CD4-positive, alpha-beta T cell (primary cell): ENCODE data around the gene COG7. TPM values are rescaled to one million over a fixed set of nuclear protein-coding genes. Genes with fewer than 3 reads are reported as not detected.

Experiments used
- ATAC-seq: fragments of 200-7000 bp; cut with Tn5 transposase; one replicate; pipeline ENCODE4 v1.10.0; 2022; ENCODE audit warnings: mild to moderate bottlenecking; ENCODE audit not compliant: poor library complexity
- CTCF ChIA-PET: fragments of 350-600 bp; sonication (Branson Sonifier 250); formaldehyde crosslinking; loops from one replicate; lab custom pipeline; 2021; ENCODE audit warnings: antibody characterized with exemption, inconsistent platforms; lab: Charles Lee
- POLR2A ChIA-PET: fragments of 350-600 bp; sonication (Branson Sonifier 250); formaldehyde crosslinking; loops from one replicate; lab custom pipeline; 2021; ENCODE audit warnings: antibody characterized with exemption, inconsistent platforms; lab: Charles Lee
- DNase-seq, 14 experiments: peaks; one replicate each; pipeline ENCODE4 v3.0.0-alpha.2; 2013 to 2020; ENCODE audit warnings: mixed read lengths in 2 of 14
- H3K27ac ChIP-seq, 2 donors: one replicate each; pipeline versions ENCODE4 v1.5.1 to v1.7.0; 2013; ENCODE audit warnings: low read length in 2 of 2, low read depth in 1 of 2, mild to moderate bottlenecking in 1 of 2
- H3K27me3 ChIP-seq, 2 experiments: 1 replicate in 1 of 2; 2 replicates in 1 of 2; pipeline versions ENCODE4 v1.6.1 to v1.7.0; 2013; ENCODE audit warnings: low read length in 2 of 2, control low read depth in 1 of 2, mild to moderate bottlenecking in 1 of 2, moderate library complexity in 1 of 2; ENCODE audit not compliant: insufficient read depth in 2 of 2, control insufficient read depth in 1 of 2
- H3K36me3 ChIP-seq: one replicate; pipeline ENCODE4 v1.6.1; 2013; ENCODE audit warnings: low read length, control low read depth; ENCODE audit not compliant: insufficient read depth
- H3K4me1 ChIP-seq: one replicate; pipeline ENCODE4 v1.6.1; 2013; ENCODE audit warnings: low read length, control low read depth; ENCODE audit not compliant: insufficient read depth
- H3K4me3 ChIP-seq: one replicate; pipeline ENCODE4 v1.5.1; 2013; ENCODE audit warnings: mild to moderate bottlenecking, low read length, moderate library complexity
- H3K9me3 ChIP-seq, 2 experiments: 1 replicate in 1 of 2; 2 replicates in 1 of 2; pipeline versions ENCODE4 v1.6.1 to v1.7.0; 2013; ENCODE audit warnings: low read length in 2 of 2, mild to moderate bottlenecking in 2 of 2, control low read depth in 1 of 2, moderate library complexity in 1 of 2; ENCODE audit not compliant: control insufficient read depth in 1 of 2, insufficient read depth in 1 of 2
- H3K27ac Mint-ChIP-seq: one replicate; pipeline ENCODE4 v1.8.0; 2020; ENCODE audit warnings: mixed read lengths
- H3K27me3 Mint-ChIP-seq: one replicate; pipeline ENCODE4 v1.8.0; 2021; ENCODE audit warnings: mixed read lengths
- H3K36me3 Mint-ChIP-seq: one replicate; pipeline ENCODE4 v1.8.0; 2021; ENCODE audit warnings: low read depth, mixed read lengths
- H3K4me1 Mint-ChIP-seq: one replicate; pipeline ENCODE4 v1.8.0; 2021; ENCODE audit warnings: low read depth, mixed read lengths
- H3K4me3 Mint-ChIP-seq: one replicate; pipeline ENCODE4 v1.8.0; 2020; ENCODE audit warnings: mild to moderate bottlenecking, mixed read lengths
- H3K9me3 Mint-ChIP-seq: one replicate; pipeline ENCODE4 v1.8.0; 2020; ENCODE audit warnings: mixed read lengths
- CTCF ChIP-seq: fragments of 200-600 bp; IDR thresholded peaks from one replicate; pipeline ENCODE4 v1.8.0; 2022; ENCODE audit warnings: antibody characterized with exemption, mild to moderate bottlenecking
- intact Hi-C, 2 experiments: fragments of 100-400 bp; cut with DNase I in 1 of 2; cut with micrococcal nuclease in 1 of 2; formaldehyde crosslinking; loops; one replicate each; pipeline versions ENCODE4 v1.15.1 to v1.9.0; 2023 to 2025; cut with DNase I, micrococcal nuclease
- total RNA-seq, 174 experiments: library from RNA in 2 of 174; stranded (reverse) in 2 of 174; gene quantifications; one replicate each; pipeline ENCODE4 v1.2.3 and lab custom pipeline; 2021 to 2026

COG7 gene
- total RNA-seq, 2 experiments from 2014 or later: 12.6 to 13.6 TPM

DNA sequence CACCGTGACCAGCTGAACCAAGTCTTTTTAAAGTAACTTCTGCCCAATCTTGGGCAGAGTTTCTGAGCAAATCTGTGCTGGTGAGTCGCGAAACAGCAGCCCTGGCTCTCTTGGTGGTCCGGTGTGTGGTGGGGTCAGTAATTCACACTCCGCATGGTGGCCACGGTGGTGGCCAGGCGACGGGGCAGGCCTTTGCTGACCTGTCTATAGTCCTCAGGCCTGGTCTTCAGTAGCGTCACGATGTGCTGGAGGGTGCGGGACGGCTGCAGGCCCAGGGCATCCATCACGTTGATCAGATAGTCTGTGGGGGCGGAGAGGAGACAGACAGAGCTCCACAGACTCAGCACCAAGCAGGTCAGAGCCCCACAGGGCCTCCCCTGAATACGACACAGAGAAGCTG is 64.2 kb downstream of the COG7 start:
- H3K9me3 ChIP-seq: no peaks in the 10 kb centered on the region
- H3K36me3 Mint-ChIP-seq: peaks cover 51% of the 10 kb centered on the region
- ATAC-seq (no peak), DNase-seq (no peak)
- H3K4me1 Mint-ChIP-seq: no peaks in the 10 kb centered on the region
- intact Hi-C loops: no loop called here
- H3K27ac ChIP-seq: no peak overlapping the region
- H3K9me3 Mint-ChIP-seq: no peaks in the 10 kb centered on the region
- ChIA-PET CTCF (no interaction called here), POLR2A (no interaction called here)
- H3K4me3 ChIP-seq: no peak overlapping the region
- no peaks in the 10 kb centered on the region for H3K27me3 ChIP-seq
- no peak overlapping the region for H3K4me3 Mint-ChIP-seq
- H3K36me3 ChIP-seq: peaks cover 46% of the 10 kb centered on the region
- no peak overlapping the region for H3K27ac Mint-ChIP-seq
- no peak for TF ChIP-seq CTCF
- no peaks in the 10 kb centered on the region for H3K27me3 Mint-ChIP-seq
- no peaks in the 10 kb centered on the region for H3K4me1 ChIP-seq

- no peak for DNase-seq
- H3K27ac Mint-ChIP-seq: no peak overlapping the region
- H3K36me3 ChIP-seq: peaks cover 35% of the 10 kb centered on the region
These were observed 65.3 kb downstream of the COG7 start for GRCh38 chr16:23387666-23388065.

DNA sequence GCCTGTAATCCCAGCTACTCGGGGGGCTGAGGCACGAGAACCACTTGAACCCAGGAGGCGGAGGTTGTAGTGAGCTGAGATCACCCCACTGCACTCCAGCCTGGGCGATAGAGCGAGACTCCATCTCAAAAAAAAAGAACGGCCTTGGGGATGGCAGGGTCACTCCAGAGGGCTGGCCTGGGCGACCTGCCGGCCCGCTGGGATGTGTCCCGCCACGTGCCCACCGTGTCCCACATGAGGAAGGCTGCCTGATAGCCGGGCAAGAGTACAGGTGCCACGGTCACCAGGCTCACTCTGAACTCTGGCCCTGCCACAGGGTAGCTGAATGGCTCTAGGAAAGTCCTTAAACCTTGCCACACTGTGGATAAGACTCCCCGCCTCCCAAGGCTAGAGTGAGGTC is 67.5 kb downstream of the COG7 start:
- H3K4me3 Mint-ChIP-seq: no peak overlapping the region
- no peak overlapping the region for H3K27ac Mint-ChIP-seq
- CTCF ChIA-PET: no interaction called here
- peaks cover 15% of the 10 kb centered on the region for H3K36me3 ChIP-seq
- H3K9me3 Mint-ChIP-seq: no peaks in the 10 kb centered on the region
- no peak for DNase-seq
- no peak for ATAC-seq
- no peak for TF ChIP-seq CTCF
- intact Hi-C loops: no loop called here
- H3K27ac ChIP-seq: no peak overlapping the region
- H3K9me3 ChIP-seq: no peaks in the 10 kb centered on the region
- H3K4me3 ChIP-seq: no peak overlapping the region
- H3K27me3 ChIP-seq: no peaks in the 10 kb centered on the region
- no peaks in the 10 kb centered on the region for H3K4me1 Mint-ChIP-seq
- no peaks in the 10 kb centered on the region for H3K4me1 ChIP-seq
- POLR2A ChIA-PET: no interaction called here
- H3K36me3 Mint-ChIP-seq: peaks cover 18% of the 10 kb centered on the region
- no peaks in the 10 kb centered on the region for H3K27me3 Mint-ChIP-seq

More at GRCh38 chr16:23387666-23388065, 65.3 kb downstream of the COG7 start:
- no peaks in the 10 kb centered on the region for H3K27me3 ChIP-seq
- H3K4me1 ChIP-seq: no peaks in the 10 kb centered on the region
- Mint-ChIP-seq H3K4me1 (no peaks in the 10 kb centered on the region), H3K36me3 (peaks cover 40% of the 10 kb centered on the region), H3K9me3 (no peaks in the 10 kb centered on the region), H3K27me3 (no peaks in the 10 kb centered on the region), H3K4me3 (no peak overlapping the region)
- no peak for ATAC-seq
- intact Hi-C loops: no loop called here
- CTCF ChIA-PET: no interaction called here
- no peak overlapping the region for H3K27ac ChIP-seq
- no peaks in the 10 kb centered on the region for H3K9me3 ChIP-seq
- POLR2A ChIA-PET: no interaction called here
- no peak for TF ChIP-seq CTCF
- no peak overlapping the region for H3K4me3 ChIP-seq
